Stimulated activated naive CD8-positive, alpha-beta T cell treated with anti-CD3 and anti-CD28 coated beads, Interleukin-15, amount 100 ng/mL, for 72 hours (primary cell): ENCODE data around the gene ATP2C1.

Experiments used
- ATAC-seq: fragments of 150-1000 bp; cut with Tn5 transposase; 2 replicates; pipeline ENCODE4 v1.10.0; 2021; ENCODE audit warnings: mild to moderate bottlenecking, moderate library complexity
- DNase-seq, 2 donors: peaks; one replicate each; pipeline ENCODE4 v3.0.0; 2021 to 2022
- H3K27ac Mint-ChIP-seq, 2 donors: one replicate each; pipeline ENCODE4 v1.8.0; 2022; ENCODE audit warnings: mild to moderate bottlenecking in 2 of 2, mixed read lengths in 2 of 2, moderate library complexity in 2 of 2
- H3K27me3 Mint-ChIP-seq: one replicate; pipeline ENCODE4 v1.8.0; 2022; ENCODE audit warnings: mixed read lengths
- H3K4me1 Mint-ChIP-seq: one replicate; pipeline ENCODE4 v1.8.0; 2022; ENCODE audit warnings: mild to moderate bottlenecking, mixed read lengths
- H3K4me3 Mint-ChIP-seq, 2 donors: one replicate each; pipeline ENCODE4 v1.8.0; 2022; ENCODE audit warnings: mild to moderate bottlenecking in 2 of 2, mixed read lengths in 2 of 2, moderate library complexity in 1 of 2
- H3K9me3 Mint-ChIP-seq, 2 donors: one replicate each; pipeline ENCODE4 v1.8.0; 2022; ENCODE audit warnings: mixed read lengths in 2 of 2

ATP2C1 gene

GRCh38 chr3:130975251-130975650 is 81.4 kb downstream of the ATP2C1 start:
- H3K4me3 Mint-ChIP-seq = no peak overlapping the region
- DNase-seq = no peak
- no peak overlapping the region for H3K27ac Mint-ChIP-seq
- H3K27me3 Mint-ChIP-seq = no peaks in the 10 kb centered on the region
- no peak for ATAC-seq
- H3K9me3 Mint-ChIP-seq = no peaks in the 10 kb centered on the region
- H3K4me1 Mint-ChIP-seq = no peaks in the 10 kb centered on the region

DNA sequence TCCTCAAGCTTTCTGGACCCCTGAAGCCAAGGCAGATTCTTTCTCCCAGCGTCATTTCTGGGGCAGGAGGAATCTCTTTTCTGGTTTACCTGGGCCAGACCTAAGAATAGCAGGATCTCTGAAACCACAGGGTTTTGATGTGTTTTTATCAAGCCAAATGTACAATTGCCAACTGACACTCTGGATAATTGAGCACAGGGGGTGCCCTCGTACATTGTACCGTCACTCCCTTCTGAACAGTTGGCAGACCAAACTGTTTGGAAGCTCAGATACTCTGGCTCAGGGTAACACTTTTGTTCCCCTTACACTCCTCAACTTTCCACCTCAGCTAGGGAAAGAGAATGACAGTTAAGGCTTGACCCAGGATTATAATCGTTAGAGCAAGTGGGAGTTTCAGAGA is 82.8 kb downstream of the ATP2C1 start:
- Mint-ChIP-seq H3K27ac (no peak overlapping the region), H3K4me1 (no peaks in the 10 kb centered on the region), H3K27me3 (no peaks in the 10 kb centered on the region), H3K9me3 (no peaks in the 10 kb centered on the region), H3K4me3 (no peak overlapping the region)
- no peak for ATAC-seq
- no peak for DNase-seq

DNA sequence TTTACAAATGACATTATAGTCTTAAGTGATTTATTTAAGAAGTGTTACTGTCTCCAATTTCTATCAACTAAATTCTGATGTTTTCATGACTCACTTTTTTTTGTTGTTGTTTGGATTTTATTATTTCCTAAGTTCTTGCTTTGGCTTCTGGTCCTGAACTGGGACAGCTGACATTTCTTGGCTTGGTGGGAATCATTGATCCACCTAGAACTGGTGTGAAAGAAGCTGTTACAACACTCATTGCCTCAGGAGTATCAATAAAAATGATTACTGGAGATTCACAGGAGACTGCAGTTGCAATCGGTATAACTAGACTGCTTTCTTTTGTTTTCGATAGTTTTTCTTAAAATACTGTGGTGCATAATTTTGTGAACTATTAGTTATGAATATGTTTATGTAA is 85.2 kb downstream of the ATP2C1 start:
- no peaks in the 10 kb centered on the region for H3K27me3 Mint-ChIP-seq
- no peak overlapping the region for H3K4me3 Mint-ChIP-seq
- H3K4me1 Mint-ChIP-seq = no peaks in the 10 kb centered on the region
- H3K9me3 Mint-ChIP-seq = no peaks in the 10 kb centered on the region
- DNase-seq = no peak
- ATAC-seq = no peak
- H3K27ac Mint-ChIP-seq = peak overlapping the region in 1 of 2 donors; percentile 14

GRCh38 chr3:130981469-130981868 is 87.6 kb downstream of the ATP2C1 start:
- no peaks in the 10 kb centered on the region for H3K4me1 Mint-ChIP-seq
- no peaks in the 10 kb centered on the region for H3K9me3 Mint-ChIP-seq
- no peak overlapping the region for H3K27ac Mint-ChIP-seq
- no peak for ATAC-seq
- no peaks in the 10 kb centered on the region for H3K27me3 Mint-ChIP-seq
- DNase-seq = no peak
- no peak overlapping the region for H3K4me3 Mint-ChIP-seq

GRCh38 chr3:130990282-130990681 is 96.4 kb downstream of the ATP2C1 start:
- no peaks in the 10 kb centered on the region for H3K4me1 Mint-ChIP-seq
- DNase-seq = no peak
- no peaks in the 10 kb centered on the region for H3K9me3 Mint-ChIP-seq
- ATAC-seq = no peak
- H3K27ac Mint-ChIP-seq = no peak overlapping the region
- no peaks in the 10 kb centered on the region for H3K27me3 Mint-ChIP-seq
- no peak overlapping the region for H3K4me3 Mint-ChIP-seq

DNA sequence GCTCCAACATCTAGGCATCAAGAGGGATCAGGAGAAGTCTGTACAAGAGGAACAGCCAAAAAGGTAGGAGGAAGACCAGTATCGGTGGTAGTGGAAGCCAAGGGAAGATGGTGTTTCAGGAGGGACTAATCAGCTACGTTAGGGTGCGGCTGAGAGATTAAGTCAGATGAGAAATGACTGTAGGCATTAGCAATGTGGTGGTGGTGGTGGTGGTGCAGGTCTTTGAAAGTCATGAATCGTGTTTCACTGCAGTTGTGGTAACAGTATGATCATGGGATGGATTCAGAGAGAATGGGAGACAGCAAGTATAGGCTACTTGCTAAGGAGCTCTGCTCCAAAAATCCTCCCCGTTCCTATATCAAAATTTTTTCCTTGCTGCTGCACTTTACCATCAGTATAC is 97.2 kb downstream of the ATP2C1 start:
- Mint-ChIP-seq H3K27ac (peak overlapping the region in 1 of 2 donors; percentile 26), H3K27me3 (no peaks in the 10 kb centered on the region), H3K4me3 (no peak overlapping the region), H3K9me3 (no peaks in the 10 kb centered on the region), H3K4me1 (no peaks in the 10 kb centered on the region)
- DNase-seq (no peak), ATAC-seq (no peak)

DNA sequence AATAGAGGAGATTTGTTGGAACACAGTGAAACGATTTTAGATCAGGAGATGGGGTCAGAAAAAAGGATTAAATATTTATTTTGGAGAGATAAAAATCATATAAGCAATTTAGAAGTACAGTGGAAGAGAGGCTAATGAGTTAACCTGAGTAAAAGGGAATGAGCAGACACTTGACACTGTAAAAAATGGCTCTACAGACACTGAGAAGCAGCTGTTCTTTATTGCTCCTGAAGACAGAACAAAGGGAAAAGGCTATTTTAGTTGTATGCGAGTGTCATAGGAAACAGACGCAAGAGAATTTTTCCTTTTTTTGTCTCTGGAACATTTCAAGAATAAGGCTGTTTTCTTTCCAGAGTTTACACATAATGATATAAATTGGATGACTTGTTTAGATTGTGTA is 98.5 kb downstream of the ATP2C1 start:
- no peak for DNase-seq
- Mint-ChIP-seq H3K4me3 (no peak overlapping the region), H3K27ac (no peak overlapping the region), H3K27me3 (no peaks in the 10 kb centered on the region), H3K4me1 (no peaks in the 10 kb centered on the region), H3K9me3 (no peaks in the 10 kb centered on the region)
- no peak for ATAC-seq

DNA sequence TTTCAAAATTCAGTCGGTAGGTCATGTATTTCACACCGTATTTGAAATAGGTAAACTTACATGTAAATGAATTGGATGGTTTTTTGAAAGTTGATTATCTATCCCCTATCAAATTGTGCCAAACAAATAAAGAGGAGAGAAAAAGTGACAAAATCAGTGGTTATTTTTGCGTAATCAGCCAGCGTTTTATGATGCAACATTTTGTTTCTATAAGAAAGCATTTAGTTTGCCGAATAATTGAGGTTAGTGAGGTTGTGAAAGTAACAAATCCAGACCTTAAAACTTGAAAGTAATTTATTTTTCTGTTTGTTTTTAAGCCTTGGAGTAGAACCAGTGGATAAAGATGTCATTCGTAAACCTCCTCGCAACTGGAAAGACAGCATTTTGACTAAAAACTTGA is 103.4 kb downstream of the ATP2C1 start:
- DNase-seq (no peak), ATAC-seq (no peak)
- no peak overlapping the region for H3K4me3 Mint-ChIP-seq
- H3K27ac Mint-ChIP-seq = peak overlapping the region in 1 of 2 donors; percentile 34
- H3K4me1 Mint-ChIP-seq = no peaks in the 10 kb centered on the region
- no peaks in the 10 kb centered on the region for H3K27me3 Mint-ChIP-seq
- no peaks in the 10 kb centered on the region for H3K9me3 Mint-ChIP-seq

GRCh38 chr3:131001071-131001470 is 107.2 kb downstream of the ATP2C1 start:
- ATAC-seq (no peak), DNase-seq (no peak)
- Mint-ChIP-seq H3K27ac (no peak overlapping the region), H3K4me1 (peaks cover 18% of the 10 kb centered on the region), H3K4me3 (no peak overlapping the region), H3K9me3 (no peaks in the 10 kb centered on the region), H3K27me3 (no peaks in the 10 kb centered on the region)

DNA sequence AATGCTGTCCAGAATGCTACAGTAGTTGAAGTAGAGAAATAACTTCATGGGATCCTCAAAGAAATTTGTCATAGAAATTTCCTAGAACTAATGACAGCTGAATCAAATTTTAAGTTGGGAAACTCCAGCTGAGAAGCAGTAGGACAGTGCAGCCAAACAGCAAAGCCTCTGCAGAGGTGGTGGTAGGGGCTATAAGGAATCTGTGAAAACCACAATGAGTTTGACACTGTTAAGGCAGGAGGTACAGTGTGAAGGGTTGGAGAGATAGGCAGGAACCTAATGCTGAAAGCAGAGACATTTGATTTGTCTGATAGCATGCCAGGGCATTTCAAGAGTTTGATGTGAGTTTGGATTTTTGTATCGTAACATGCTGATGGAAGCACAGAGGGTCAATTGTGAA is 110.7 kb downstream of the ATP2C1 start:
- H3K9me3 Mint-ChIP-seq = no peaks in the 10 kb centered on the region
- DNase-seq (no peak), ATAC-seq (peak; percentile 58)
- no peak overlapping the region for H3K4me3 Mint-ChIP-seq
- H3K27ac Mint-ChIP-seq = peak overlapping the region in 1 of 2 donors; percentile 87
- H3K27me3 Mint-ChIP-seq = no peaks in the 10 kb centered on the region
- peaks cover 18% of the 10 kb centered on the region for H3K4me1 Mint-ChIP-seq

DNA sequence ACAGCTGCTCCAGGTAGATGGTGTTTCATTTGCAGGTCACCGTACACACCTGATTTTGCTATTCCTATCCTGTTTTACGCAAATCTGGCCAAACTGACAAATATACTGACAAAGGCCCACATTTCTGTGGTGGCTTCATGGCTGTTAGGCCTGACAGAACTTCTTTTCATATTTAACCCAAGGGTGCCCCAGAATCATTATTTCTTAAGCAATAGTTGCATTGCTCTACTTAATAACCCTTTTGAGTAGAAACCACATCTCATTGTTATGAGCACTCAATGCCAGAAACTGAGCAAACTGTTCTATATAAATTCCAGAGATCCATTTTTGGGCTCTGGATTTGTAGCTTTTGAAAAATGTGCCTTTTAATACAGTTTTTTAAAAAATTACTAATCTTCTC is 113.4 kb downstream of the ATP2C1 start:
- peaks cover 18% of the 10 kb centered on the region for H3K4me1 Mint-ChIP-seq
- ATAC-seq = no peak
- no peaks in the 10 kb centered on the region for H3K9me3 Mint-ChIP-seq
- H3K4me3 Mint-ChIP-seq = no peak overlapping the region
- no peak overlapping the region for H3K27ac Mint-ChIP-seq
- H3K27me3 Mint-ChIP-seq = no peaks in the 10 kb centered on the region
- DNase-seq = no peak

DNA sequence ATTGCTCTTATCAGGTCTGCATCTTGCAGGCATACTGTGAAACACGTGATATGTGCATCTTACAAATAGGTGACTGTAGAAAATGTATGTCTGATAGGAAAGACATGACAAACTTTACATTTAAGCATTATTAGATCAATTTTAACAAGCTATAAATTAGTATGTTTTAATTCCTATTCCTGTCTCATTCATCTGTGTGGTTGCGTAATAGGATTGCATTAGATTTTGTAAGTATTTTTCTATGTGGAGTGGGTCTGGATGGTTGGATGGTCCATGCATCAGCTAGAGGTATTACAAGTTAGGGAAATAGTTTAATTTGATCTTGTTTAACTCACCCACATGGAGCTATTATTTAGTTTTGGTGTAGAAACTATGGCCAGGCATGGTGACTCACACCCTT is 113.9 kb downstream of the ATP2C1 start:
- no peak for DNase-seq

DNA sequence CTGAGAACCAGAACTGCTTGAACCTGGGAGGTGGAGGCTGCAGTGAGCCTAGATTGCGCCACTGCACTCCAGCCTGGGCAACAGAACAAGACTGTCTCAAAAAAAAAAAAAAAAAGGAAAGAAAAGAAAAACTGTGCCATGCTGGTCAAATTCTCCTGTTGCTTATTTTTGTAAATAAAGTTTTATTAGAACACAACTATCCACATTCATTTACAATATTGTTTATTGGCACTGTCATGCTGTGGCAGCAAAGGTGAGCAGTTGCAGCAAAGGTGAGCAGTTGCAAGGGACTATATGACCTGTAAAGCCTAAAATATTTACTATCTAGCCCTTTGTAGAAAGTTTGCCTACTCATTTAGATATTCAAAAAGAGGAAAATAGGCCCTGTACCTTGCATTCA is 114.4 kb downstream of the ATP2C1 start:
- Mint-ChIP-seq H3K27ac (peak overlapping the region in 1 of 2 donors; percentile 27), H3K4me1 (peaks cover 17% of the 10 kb centered on the region), H3K9me3 (no peaks in the 10 kb centered on the region), H3K4me3 (no peak overlapping the region), H3K27me3 (no peaks in the 10 kb centered on the region)
- ATAC-seq (no peak), DNase-seq (no peak)

More for the DNA sequence above, 113.9 kb downstream of the ATP2C1 start:
- Mint-ChIP-seq H3K27me3 (no peaks in the 10 kb centered on the region), H3K4me3 (no peak overlapping the region), H3K27ac (no peak overlapping the region), H3K4me1 (peaks cover 18% of the 10 kb centered on the region), H3K9me3 (no peaks in the 10 kb centered on the region)
- ATAC-seq = no peak

GRCh38 chr3:131009698-131010097 is 115.8 kb downstream of the ATP2C1 start:
- no peak for DNase-seq
- Mint-ChIP-seq H3K27me3 (no peaks in the 10 kb centered on the region), H3K4me3 (no peak overlapping the region), H3K9me3 (no peaks in the 10 kb centered on the region), H3K27ac (no peak overlapping the region), H3K4me1 (peaks cover 4% of the 10 kb centered on the region)
- peak; percentile 60 for ATAC-seq

DNA sequence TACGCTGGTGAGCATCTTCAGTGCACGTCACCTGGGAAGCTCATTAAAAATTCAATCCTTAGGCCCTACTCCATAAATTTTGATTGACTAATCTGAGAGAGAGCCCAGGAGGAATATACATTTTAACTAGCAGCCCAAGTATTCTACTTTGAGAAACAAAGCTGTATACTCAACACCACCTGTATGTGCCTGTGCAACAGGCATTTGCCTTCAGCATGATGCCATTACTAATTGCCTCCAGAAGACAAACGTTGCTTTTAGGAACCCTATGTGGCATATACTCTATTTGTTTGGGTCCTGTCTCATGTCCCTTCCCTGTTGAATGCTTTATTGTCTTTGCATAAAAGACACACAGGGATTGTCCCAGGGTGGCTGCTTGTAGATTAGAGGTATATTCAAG is 125.1 kb downstream of the ATP2C1 start:
- peaks cover 25% of the 10 kb centered on the region for H3K4me1 Mint-ChIP-seq
- H3K27ac Mint-ChIP-seq = no peak overlapping the region
- no peaks in the 10 kb centered on the region for H3K9me3 Mint-ChIP-seq

DNA sequence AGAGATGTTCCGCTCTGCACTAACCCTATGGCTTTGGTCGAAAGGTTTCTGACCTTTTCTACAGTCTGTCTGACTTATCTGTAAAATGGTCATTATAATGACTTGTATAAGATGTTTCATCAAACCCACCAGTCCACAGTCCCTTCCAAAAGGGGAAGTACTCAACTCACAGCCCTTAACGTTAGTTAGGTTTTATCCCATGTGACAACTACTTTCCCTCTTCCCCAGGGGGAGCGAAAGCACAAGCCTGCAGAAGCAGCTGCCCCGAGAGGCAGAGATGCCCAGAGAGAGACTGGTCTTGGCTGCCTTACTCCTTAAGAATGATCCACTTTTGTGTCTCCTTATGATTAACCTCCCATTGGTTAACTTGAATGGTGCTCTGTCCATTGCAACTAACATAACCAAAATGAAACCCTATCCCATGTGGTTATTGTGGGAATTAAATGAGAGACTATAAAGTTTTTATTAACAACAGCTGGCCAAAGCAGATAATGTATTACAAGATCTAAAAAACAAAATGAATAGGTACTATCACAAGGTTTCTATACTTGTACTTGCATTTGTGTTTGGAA is 126.3 kb downstream of the ATP2C1 start:
- Mint-ChIP-seq H3K4me1 (peaks cover 38% of the 10 kb centered on the region), H3K9me3 (no peaks in the 10 kb centered on the region), H3K4me3 (no peak overlapping the region), H3K27ac (no peak overlapping the region), H3K27me3 (no peaks in the 10 kb centered on the region)
- DNase-seq = no peak
- ATAC-seq = peak; percentile 31

More for the DNA sequence above, 125.1 kb downstream of the ATP2C1 start:
- no peak for ATAC-seq
- Mint-ChIP-seq H3K27me3 (no peaks in the 10 kb centered on the region), H3K4me3 (no peak overlapping the region)
- no peak for DNase-seq

DNA sequence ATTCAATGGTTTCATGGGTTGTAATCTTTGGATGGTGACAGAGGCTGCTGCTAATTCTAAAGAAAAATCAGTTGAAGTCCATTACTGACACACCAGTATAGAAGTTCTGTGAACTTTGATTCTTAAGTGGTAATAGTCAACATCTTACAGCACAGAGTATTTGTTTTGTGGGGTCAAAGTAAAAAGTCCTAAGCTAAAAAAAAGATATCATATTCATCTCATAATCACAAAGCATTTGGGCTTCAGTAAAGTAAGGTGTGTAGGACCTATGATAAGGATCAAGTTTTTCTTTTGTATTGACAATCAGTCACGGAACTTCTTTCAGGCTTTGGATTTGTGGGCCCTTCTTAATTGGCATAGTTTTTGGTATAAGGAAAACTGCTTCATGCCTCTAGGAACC is 131.7 kb downstream of the ATP2C1 start:
- Mint-ChIP-seq H3K4me1 (peaks cover 50% of the 10 kb centered on the region), H3K27me3 (no peaks in the 10 kb centered on the region), H3K4me3 (peak overlapping the region; percentile 84 to 93), H3K27ac (peak overlapping the region; percentile 98), H3K9me3 (no peaks in the 10 kb centered on the region)
- ATAC-seq (no peak), DNase-seq (no peak)
